Heart right ventricle (tissue), 16 donors: ENCODE results near the gene BRD4. TPM values are rescaled to one million over a fixed set of nuclear protein-coding genes. Genes with fewer than 3 reads are reported as not detected.
A peak's percentile ranks its signal among the peaks of the same experiment; 100 is the strongest.

Source experiments
- ATAC-seq, 8 donors: fragments of 200-7000 bp; cut with Tn5 transposase; one replicate each; pipeline ENCODE4 v1.9.1; 2020; ENCODE audit warnings: mild to moderate bottlenecking in 8 of 8, moderate library complexity in 8 of 8, moderate number of reproducible peaks in 1 of 8
- DNase-seq, 2 donors: peaks; one replicate each; pipeline ENCODE4 v3.0.0-alpha.2; 2020
- H3K27ac ChIP-seq, 10 donors: fragments of 200-600 bp; sonication (generic) in 2 of 10; one replicate each; pipeline versions ENCODE4 v1.5.0 to v1.8.0; 2020 to 2022; ENCODE audit warnings: mild to moderate bottlenecking in 3 of 10
- H3K27me3 ChIP-seq, 7 donors: fragments of 200-600 bp; one replicate each; pipeline ENCODE4 v1.8.0; 2021 to 2022; ENCODE audit warnings: mild to moderate bottlenecking in 2 of 7
- H3K36me3 ChIP-seq, 9 donors: fragments of 200-600 bp; sonication (generic) in 1 of 9; one replicate each; pipeline versions ENCODE4 v1.5.0 to v1.8.0; 2020 to 2022; ENCODE audit warnings: mild to moderate bottlenecking in 2 of 9
- H3K4me1 ChIP-seq, 9 donors: fragments of 200-600 bp; sonication (generic) in 1 of 9; one replicate each; pipeline versions ENCODE4 v1.5.0 to v1.8.0; 2020 to 2022; ENCODE audit warnings: mild to moderate bottlenecking in 4 of 9
- H3K4me3 ChIP-seq, 10 donors: fragments of 200-600 bp; sonication (generic) in 2 of 10; one replicate each; pipeline versions ENCODE4 v1.5.0 to v1.8.0; 2020 to 2022; ENCODE audit warnings: mild to moderate bottlenecking in 7 of 10, moderate library complexity in 2 of 10
- H3K9me3 ChIP-seq, 11 donors: fragments of 200-600 bp in 10 of 11; sonication (generic) in 2 of 11; one replicate each; pipeline versions ENCODE4 v1.5.0 to v1.8.0; 2013 to 2022; ENCODE audit warnings: mild to moderate bottlenecking in 2 of 11, control low read depth in 1 of 11, moderate library complexity in 1 of 11
- WGBS, 2 donors: extraction: QIAGEN DNeasy Blood & Tissue Kit; methylation state at CpG; one replicate each; pipeline ENCODE4 v1.1.7; 2013; ENCODE audit warnings: inconsistent platforms in 1 of 2; 5-methylcytosine and 5-hydroxymethylcytosine counted together
- intact Hi-C, 10 donors: fragments of 100-400 bp; cut with DNase I; formaldehyde crosslinking; loops; one replicate each; pipeline versions ENCODE4 v1.11.1 to v1.14.2; 2022
- polyA plus RNA-seq, 2 donors: library from polyadenylated mRNA; stranded (reverse); fragments of 200-250 nt; gene quantifications; one replicate each; pipeline ENCODE4 v1.2.3, GENCODE V29; 2013
- total RNA-seq, 10 donors: library from RNA; stranded (reverse); fragmentation: NEBNext Ultra II Directional in 3 of 10; extraction: Animal tissue kit (Norgen Biotek cat#: 25700) in 3 of 10; gene quantifications; one replicate each; pipeline versions ENCODE4 v1.2.1 to v1.2.4, GENCODE V29; 2021 to 2023
- TF ChIP-seq, protein P1 (sequence below), 9 donors: fragments of 200-600 bp; sonication (generic) in 2 of 9; IDR thresholded peaks; one replicate each; pipeline versions ENCODE4 v1.5.0 to v1.8.0; 2021 to 2022; ENCODE audit warnings: antibody characterized with exemption in 9 of 9, mild to moderate bottlenecking in 5 of 9, moderate library complexity in 1 of 9
- donor health status: Arrhythmogenic right ventricular cardiomyopathy.
- donor health status: ischemic (EF 13 %, LVEDD 7.1; RV severe dilation, severe dysfunction).
- donor health status: healthy with polysubstance abuse.
- donor health status: DM: no; HTN: yes; CAD: no.
- donor health status: DM: no; HTN: no; CAD: no.
- donor health status: ischemic (EF 25% LVEDD 6.9; RV normal size, moderate dysfunction).
- donor health status: ischemic (EF 25% LVEDD 5.7; RV mildly dilated, moderate dysfunction).
- donor health status: healthy.
- donor health status: DM: yes; HTN: yes; CAD: no.
- donor health status: Ischemic cardiomyopathy.
- donor health status: ischemic (EF 35%, LVEDD 5.7; RV mildly dilated, moderate dysfunction).
- donor health status: nonischemic (EF 11% LVEDD 7.7; RV severe dilation, severe dysfunction).
- donor health status: DM: yes; HTN: yes; CAD: no.
- donor health status: PGD.
- donor health status: ischemic (EF 29% LVEDD 5.4; RV normal size, mild dysfunction).
- donor health status: nonischemic (EF 23%, LVEDD 6.1; RV moderate dilation, normal function).

BRD4 gene
- total and polyA plus RNA-seq, 12 donors, result 31.2 to 85.1 (median 53.6) TPM

DNA sequence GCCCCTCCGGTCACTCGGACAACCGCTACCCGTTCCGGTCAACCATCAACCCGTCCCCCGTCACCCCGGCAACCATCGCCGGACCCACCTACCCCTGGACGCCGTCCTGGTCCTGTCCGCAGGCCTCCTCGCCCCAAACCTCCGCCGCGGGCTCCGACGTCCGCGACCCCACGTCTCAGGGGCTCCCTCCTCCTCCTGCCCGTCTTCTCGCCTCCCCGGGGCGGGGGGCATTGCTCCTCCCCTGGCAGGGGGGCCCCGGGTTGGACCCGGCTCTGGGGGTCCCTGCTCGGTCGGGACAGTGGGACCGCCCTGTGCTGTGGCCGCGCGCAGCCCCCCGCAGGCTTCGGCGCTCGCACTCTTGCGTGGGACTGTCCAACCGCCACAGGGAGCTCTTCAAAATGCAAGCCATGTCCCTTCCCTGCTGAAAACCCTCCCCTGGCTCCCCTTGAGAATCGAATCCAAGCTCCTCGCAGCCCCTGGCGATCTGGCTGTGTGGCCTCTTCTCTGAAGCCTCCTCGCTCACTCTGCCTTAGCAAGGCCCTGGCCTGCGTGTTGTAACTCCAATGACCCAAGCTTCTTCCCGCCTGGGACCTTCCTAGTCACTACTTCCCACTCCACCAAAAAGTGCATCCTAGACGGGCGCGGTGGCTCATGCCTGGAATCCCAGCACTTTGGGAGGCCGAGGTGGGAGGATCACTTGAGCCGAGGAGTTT, 108.5 kb downstream of the BRD4 start:
- Histone ChIP-seq H3K4me3 (peak overlapping the region; percentile 30 to 92 (median 67)), H3K4me1 (peaks cover 2 to 34% (median 19%) of the 10 kb centered on the region in 9 donors), H3K27ac (peak overlapping the region in 9 of 10 donors; percentile 72 to 87 (median 81)), H3K27me3 (peaks cover 0 to 30% (median 0%) of the 10 kb centered on the region in 7 donors), H3K36me3 (no peaks in the 10 kb centered on the region), H3K9me3 (no peaks in the 10 kb centered on the region)
- intact Hi-C loops, result no loop called here
- 11% methylated on average over 49 to 51 of the region's 51 CpGs for WGBS, 2 donors
- DNase-seq (no peak), ATAC-seq (peak in 7 of 8 donors; percentile 5 to 49 (median 20))
- TF ChIP-seq, protein P1, sequence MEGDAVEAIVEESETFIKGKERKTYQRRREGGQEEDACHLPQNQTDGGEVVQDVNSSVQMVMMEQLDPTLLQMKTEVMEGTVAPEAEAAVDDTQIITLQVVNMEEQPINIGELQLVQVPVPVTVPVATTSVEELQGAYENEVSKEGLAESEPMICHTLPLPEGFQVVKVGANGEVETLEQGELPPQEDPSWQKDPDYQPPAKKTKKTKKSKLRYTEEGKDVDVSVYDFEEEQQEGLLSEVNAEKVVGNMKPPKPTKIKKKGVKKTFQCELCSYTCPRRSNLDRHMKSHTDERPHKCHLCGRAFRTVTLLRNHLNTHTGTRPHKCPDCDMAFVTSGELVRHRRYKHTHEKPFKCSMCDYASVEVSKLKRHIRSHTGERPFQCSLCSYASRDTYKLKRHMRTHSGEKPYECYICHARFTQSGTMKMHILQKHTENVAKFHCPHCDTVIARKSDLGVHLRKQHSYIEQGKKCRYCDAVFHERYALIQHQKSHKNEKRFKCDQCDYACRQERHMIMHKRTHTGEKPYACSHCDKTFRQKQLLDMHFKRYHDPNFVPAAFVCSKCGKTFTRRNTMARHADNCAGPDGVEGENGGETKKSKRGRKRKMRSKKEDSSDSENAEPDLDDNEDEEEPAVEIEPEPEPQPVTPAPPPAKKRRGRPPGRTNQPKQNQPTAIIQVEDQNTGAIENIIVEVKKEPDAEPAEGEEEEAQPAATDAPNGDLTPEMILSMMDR (IDR thresholded peaks at IDR 0.05), result no peak

DNA sequence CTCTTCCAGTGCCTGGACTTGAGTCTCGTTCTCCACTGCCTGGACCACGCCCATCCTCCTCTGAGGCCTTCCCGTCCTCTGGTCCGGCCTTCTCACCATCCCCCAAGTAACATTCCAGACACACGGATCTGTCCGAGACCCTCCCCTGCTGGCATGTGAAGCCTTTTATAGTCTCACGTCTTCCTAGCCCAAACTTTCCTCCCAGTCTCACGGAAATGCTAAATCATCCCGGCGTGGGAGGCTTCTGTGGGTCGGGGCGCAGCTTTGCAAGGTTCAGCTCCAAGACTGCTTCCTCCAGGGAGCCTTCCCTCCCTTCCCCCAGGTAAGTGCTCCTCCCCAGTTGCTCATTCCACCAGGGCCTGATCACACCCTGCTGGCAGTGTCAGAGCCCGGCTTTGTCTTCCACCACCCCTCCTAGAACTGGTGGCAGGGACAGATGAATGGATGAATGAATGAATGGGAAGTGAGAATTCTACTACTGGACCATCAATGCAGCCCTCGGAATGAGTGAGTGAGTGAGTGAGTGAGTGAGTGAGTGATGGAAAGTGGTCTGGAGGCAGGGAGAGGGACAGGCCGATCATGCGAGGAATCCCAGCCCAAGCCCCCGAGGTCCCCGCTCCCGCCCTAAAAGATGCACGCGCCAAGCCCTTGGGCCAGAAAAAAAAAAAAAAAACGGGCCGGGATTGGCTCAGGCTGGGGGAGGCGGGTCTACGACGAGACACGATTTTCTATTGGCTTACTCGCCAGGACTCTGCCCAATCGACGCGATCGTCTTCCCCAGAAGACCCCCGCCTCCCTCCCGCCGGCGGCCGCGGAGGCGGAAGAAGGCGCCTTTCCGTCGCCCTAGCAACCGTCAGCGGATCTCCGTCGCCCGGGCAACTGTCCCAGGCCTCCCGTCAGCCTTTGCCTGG, 109.3 kb downstream of the BRD4 start:
- peak overlapping the region in 9 of 10 donors; percentile 72 to 87 (median 81) for H3K27ac ChIP-seq

DNA sequence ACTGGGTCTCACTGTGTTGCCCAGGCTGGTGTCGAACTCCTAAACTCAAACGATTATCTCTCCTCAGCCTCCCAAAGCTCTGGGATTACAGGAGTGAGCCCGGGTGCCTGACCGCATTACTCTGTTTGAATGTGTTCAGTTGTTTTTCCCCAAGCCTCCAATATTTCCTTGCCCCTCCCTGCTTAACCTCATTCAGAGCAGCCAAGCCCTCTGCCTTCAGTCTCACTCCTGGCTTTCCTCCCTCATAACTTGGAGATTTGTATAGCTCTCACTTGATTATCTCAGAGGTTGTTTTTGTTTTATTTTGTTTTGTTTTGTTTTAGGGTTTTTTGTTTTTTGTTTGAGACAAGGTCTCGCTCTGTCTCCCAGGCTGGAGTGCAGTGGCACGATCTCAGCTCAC, 111.5 kb downstream of the BRD4 start:
- H3K27me3 ChIP-seq, result peaks cover 0 to 30% (median 0%) of the 10 kb centered on the region in 7 donors
- H3K4me3 ChIP-seq, result no peak overlapping the region
- DNase-seq (no peak), ATAC-seq (no peak)
- H3K36me3 ChIP-seq, result no peaks in the 10 kb centered on the region
- no peaks in the 10 kb centered on the region for H3K9me3 ChIP-seq
- 57 to 71% methylated on average over 6 of the region's 6 CpGs for WGBS, 2 donors
- peak overlapping the region in 8 of 10 donors; percentile 26 to 80 (median 48) for H3K27ac ChIP-seq
- peaks cover 2 to 34% (median 19%) of the 10 kb centered on the region in 9 donors for H3K4me1 ChIP-seq
- TF ChIP-seq, protein P1 (IDR thresholded peaks at IDR 0.05), result no peak
- intact Hi-C loops, result no loop called here

More for the DNA sequence above, 109.3 kb downstream of the BRD4 start:
- Histone ChIP-seq H3K36me3 (no peaks in the 10 kb centered on the region), H3K4me3 (peak overlapping the region; percentile 30 to 92 (median 67)), H3K4me1 (peaks cover 2 to 34% (median 19%) of the 10 kb centered on the region in 9 donors), H3K27me3 (peaks cover 0 to 30% (median 0%) of the 10 kb centered on the region in 7 donors), H3K9me3 (no peaks in the 10 kb centered on the region)
- DNase-seq, result peak; percentile 93 to 94
- 1% methylated on average over 48 of the region's 48 CpGs for WGBS, 2 donors
- TF ChIP-seq, protein P1 (IDR thresholded peaks at IDR 0.05), result no peak
- intact Hi-C loops, result no loop called here
- peak; percentile 93 to 98 (median 96) for ATAC-seq

DNA sequence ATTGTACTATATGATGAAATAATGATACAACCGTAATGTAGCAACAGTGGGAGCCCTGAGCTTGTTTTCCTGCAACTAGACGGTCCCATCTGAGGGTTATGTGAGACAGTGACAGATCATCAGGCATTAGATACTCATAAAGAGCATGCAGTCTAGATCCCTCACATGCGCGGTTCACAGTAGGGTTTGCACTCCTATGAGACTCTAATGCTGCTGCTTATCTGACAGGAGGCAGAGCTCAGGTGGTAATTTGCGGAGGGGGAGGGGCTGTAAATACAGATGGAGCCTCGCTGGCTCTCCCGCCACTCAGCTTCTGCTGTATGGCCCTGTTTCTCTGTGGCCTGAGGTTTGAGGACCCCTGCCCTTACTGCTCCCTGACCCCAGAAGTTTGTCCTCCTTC, 113.8 kb downstream of the BRD4 start:
- WGBS, 2 donors, result 79 to 83% methylated on average over 7 of the region's 7 CpGs
- no peak overlapping the region for H3K27ac ChIP-seq

More for the DNA sequence above, 113.8 kb downstream of the BRD4 start:
- TF ChIP-seq, protein P1 (IDR thresholded peaks at IDR 0.05), result no peak
- Histone ChIP-seq H3K27me3 (peaks cover 0 to 23% (median 0%) of the 10 kb centered on the region in 7 donors), H3K36me3 (no peaks in the 10 kb centered on the region), H3K4me3 (no peak overlapping the region), H3K4me1 (peaks cover 3 to 32% (median 15%) of the 10 kb centered on the region in 9 donors), H3K9me3 (no peaks in the 10 kb centered on the region)
- DNase-seq, result no peak
- intact Hi-C loops, result no loop called here
- ATAC-seq, result no peak
